HCT116 (cell line): ENCODE measurements around the gene RAMP3. TPM values are rescaled to one million over a fixed set of nuclear protein-coding genes. Genes with fewer than 3 reads are reported as not detected.

Experiments used
- ATAC-seq: fragments of 200-7000 bp; cut with Tn5 transposase; 2 replicates; pipeline ENCODE4 v1.9.1; 2020; ENCODE audit warnings: mild to moderate bottlenecking, moderate library complexity
- BruUV-seq: library from RNA; stranded (reverse); fragments of 400-500 nt; replicated peaks from 2 replicates; lab custom pipeline; 2021; lab: Mats Ljungman, UMichigan
- CTCF ChIA-PET: fragments of 300-600 bp; sonication (Branson Sonifier 250); formaldehyde crosslinking; loops from one replicate; lab custom pipeline; 2021; ENCODE audit warnings: antibody characterized with exemption; lab: Charles Lee
- POLR2A ChIA-PET: fragments of 300-600, 350-600 bp; sonication (Branson Sonifier 250); formaldehyde crosslinking; loops from one replicate; lab custom pipeline; 2021; ENCODE audit warnings: antibody characterized with exemption; lab: Charles Lee
- RAD21 ChIA-PET, 2 experiments: fragments of 300-600 bp; sonication (Branson Sonifier 250); formaldehyde crosslinking; loops; one replicate each; lab custom pipeline; 2023; ENCODE audit warnings: low total read pairs in 2 of 2; ENCODE audit not compliant: uncharacterized antibody in 2 of 2, unreplicated experiment in 2 of 2, low non-redundant PET in 1 of 2; lab: Charles Lee
- DNase-seq: peaks from one replicate; pipeline ENCODE4 v3.0.0-alpha.2; 2010; ENCODE audit warnings: low read depth, low spot score
- H2AFZ ChIP-seq: fragments of 200-600 bp; shearing (Covaris generic), sonication (generic); 2 replicates; pipeline ENCODE4 v1.6.1; 2017; ENCODE audit warnings: low read depth, mixed run types, mixed read lengths, antibody characterized with exemption, low read length; ENCODE audit not compliant: poor library complexity, severe bottlenecking
- H3K27ac ChIP-seq: 2 replicates; pipeline ENCODE4 v1.5.1; 2012; ENCODE audit warnings: low read depth, low read length
- H3K27me3 ChIP-seq: fragments of 200-600 bp; sonication (generic); 2 replicates; pipeline ENCODE4 v1.6.1; 2016; ENCODE audit warnings: mixed run types, low read length, mixed read lengths; ENCODE audit not compliant: insufficient read depth
- H3K36me3 ChIP-seq, 2 experiments: fragments of 200-500 bp in 1 of 2; fragments of 200-600 bp in 1 of 2; sonication (Bioruptor generic) in 1 of 2; sonication (generic) in 1 of 2; 2 replicates each; pipeline versions ENCODE4 v1.5.1 to v1.6.1; 2014 to 2016; ENCODE audit warnings: low read length in 2 of 2, inconsistent platforms in 1 of 2, mixed read lengths in 1 of 2, mixed run types in 1 of 2; ENCODE audit not compliant: insufficient read depth in 2 of 2, control insufficient read depth in 1 of 2
- H3K4me1 ChIP-seq, 2 experiments: fragments of 200-600 bp in 1 of 2; sonication (generic) in 1 of 2; 2 replicates each; pipeline versions ENCODE4 v1.5.1 to v1.6.1; 2012 to 2017; ENCODE audit warnings: low read length in 2 of 2, inconsistent platforms in 1 of 2, mild to moderate bottlenecking in 1 of 2, mixed read lengths in 1 of 2, mixed run types in 1 of 2, moderate library complexity in 1 of 2; ENCODE audit not compliant: insufficient read depth in 2 of 2, control insufficient read depth in 1 of 2
- H3K4me2 ChIP-seq: fragments of 200-600 bp; sonication (generic); 2 replicates; pipeline ENCODE4 v1.6.1; 2017; ENCODE audit warnings: mixed run types, low read length, mixed read lengths
- H3K4me3 ChIP-seq, 2 experiments: fragments of 200-600 bp in 1 of 2; sonication (generic) in 1 of 2; replicated peaks in 1 of 2; 2 replicates each; pipeline ENCODE4 v1.5.1; 2011 to 2016; ENCODE audit warnings: low read length in 2 of 2, control low read depth in 1 of 2, low read depth in 1 of 2, mild to moderate bottlenecking in 1 of 2, mixed read lengths in 1 of 2, mixed run types in 1 of 2
- H3K79me2 ChIP-seq: fragments of 200-600 bp; sonication (generic); 2 replicates; pipeline ENCODE4 v1.6.1; 2017; ENCODE audit warnings: mild to moderate bottlenecking, mixed run types, low read length, moderate library complexity, mixed read lengths; ENCODE audit not compliant: insufficient read depth
- H3K9ac ChIP-seq: fragments of 200-600 bp; sonication (generic); 2 replicates; pipeline ENCODE4 v1.6.1; 2016; ENCODE audit warnings: low read length, mixed read lengths
- H3K9me2 ChIP-seq: fragments of 200-600 bp; sonication (generic), shearing (Covaris generic); 2 replicates; pipeline ENCODE4 v1.6.1; 2017; ENCODE audit warnings: mixed run types, mild to moderate bottlenecking, moderate library complexity; ENCODE audit not compliant: insufficient read depth
- H3K9me3 ChIP-seq, 2 experiments: fragments of 200-500 bp in 1 of 2; fragments of 200-600 bp in 1 of 2; sonication (Bioruptor generic) in 1 of 2; sonication (generic) in 1 of 2; 2 replicates each; pipeline ENCODE4 v1.6.1; 2014 to 2017; ENCODE audit warnings: low read length in 2 of 2, mixed read lengths in 2 of 2, inconsistent platforms in 1 of 2, low read depth in 1 of 2, mild to moderate bottlenecking in 1 of 2, mixed run types in 1 of 2, moderate library complexity in 1 of 2; ENCODE audit not compliant: control insufficient read depth in 1 of 2, insufficient read depth in 1 of 2
- H4K20me1 ChIP-seq: fragments of 200-600 bp; sonication (generic), shearing (Covaris generic); 2 replicates; pipeline ENCODE4 v1.6.1; 2017; ENCODE audit warnings: mixed run types, mild to moderate bottlenecking, moderate library complexity; ENCODE audit not compliant: insufficient read depth
- CEBPB ChIP-seq: IDR thresholded peaks from 2 replicates; pipeline ENCODE4 v1.6.1; 2012; ENCODE audit warnings: low read depth
- EGR1 ChIP-seq: IDR thresholded peaks from 2 replicates; pipeline ENCODE4 v1.6.1; 2012; ENCODE audit warnings: low read depth
- EZH2 ChIP-seq: fragments of 200-600 bp; sonication (generic); IDR thresholded peaks from 2 replicates; pipeline ENCODE4 v1.6.1; 2017; ENCODE audit warnings: antibody characterized with exemption, mixed run types
- FOSL1 ChIP-seq: IDR thresholded peaks from 2 replicates; pipeline ENCODE4 v1.6.1; 2012; ENCODE audit warnings: low read depth
- MAX ChIP-seq: IDR thresholded peaks from 2 replicates; pipeline ENCODE4 v1.6.1; 2012
- POLR2A ChIP-seq: IDR thresholded peaks from 2 replicates; pipeline ENCODE4 v1.7.0; 2011; ENCODE audit warnings: borderline replicate concordance; ENCODE audit not compliant: insufficient read depth, insufficient read length; ENCODE audit errors: extremely low read depth
- POLR2AphosphoS5 ChIP-seq: IDR thresholded peaks from 2 replicates; pipeline ENCODE4 v1.6.1; 2011; ENCODE audit warnings: mild to moderate bottlenecking, low read depth, low read length, moderate library complexity
- SIN3A ChIP-seq: IDR thresholded peaks from 2 replicates; pipeline ENCODE4 v1.6.1; 2012; ENCODE audit warnings: low read depth
- SP1 ChIP-seq: IDR thresholded peaks from 2 replicates; pipeline ENCODE4 v1.6.1; 2012; ENCODE audit warnings: low read depth
- YY1 ChIP-seq: IDR thresholded peaks from 2 replicates; pipeline ENCODE4 v1.6.1; 2011; ENCODE audit warnings: low read length, low read depth, moderate library complexity, mild to moderate bottlenecking; ENCODE audit not compliant: insufficient replicate concordance; ENCODE audit errors: extremely low read depth
- ZBTB33 ChIP-seq: IDR thresholded peaks from 2 replicates; pipeline ENCODE4 v1.6.1; 2011; ENCODE audit warnings: mild to moderate bottlenecking, low read length, moderate library complexity; ENCODE audit not compliant: insufficient replicate concordance; ENCODE audit errors: extremely low read depth
- intact Hi-C: fragments of 100-400 bp; cut with micrococcal nuclease; formaldehyde crosslinking; loops from 2 replicates; pipeline ENCODE4 v1.10.0; 2022
- total RNA-seq: library from RNA; stranded (reverse); gene quantifications from one replicate; pipeline ENCODE4 v1.2.1, GENCODE V29; 2021; ENCODE audit not compliant: unreplicated experiment
- TF ChIP-seq, protein P1 (sequence below), 3 experiments: fragments of 200-600 bp in 1 of 3; sonication (generic) in 1 of 3; IDR thresholded peaks in 2 of 3; conservative IDR thresholded peaks in 1 of 3; 2 replicates each; pipeline ENCODE4 v1.5.1; 2012 to 2017; ENCODE audit warnings: low read depth in 2 of 3, low read length in 2 of 3, antibody characterized with exemption in 1 of 3, borderline replicate concordance in 1 of 3, control low read depth in 1 of 3, mild to moderate bottlenecking in 1 of 3, mixed read lengths in 1 of 3, mixed run types in 1 of 3, moderate library complexity in 1 of 3; ENCODE audit not compliant: insufficient read depth in 1 of 3

Gene RAMP3
- total RNA-seq, 1 experiment from 2014 or later: not detected

- TF ChIP-seq, protein P1, sequence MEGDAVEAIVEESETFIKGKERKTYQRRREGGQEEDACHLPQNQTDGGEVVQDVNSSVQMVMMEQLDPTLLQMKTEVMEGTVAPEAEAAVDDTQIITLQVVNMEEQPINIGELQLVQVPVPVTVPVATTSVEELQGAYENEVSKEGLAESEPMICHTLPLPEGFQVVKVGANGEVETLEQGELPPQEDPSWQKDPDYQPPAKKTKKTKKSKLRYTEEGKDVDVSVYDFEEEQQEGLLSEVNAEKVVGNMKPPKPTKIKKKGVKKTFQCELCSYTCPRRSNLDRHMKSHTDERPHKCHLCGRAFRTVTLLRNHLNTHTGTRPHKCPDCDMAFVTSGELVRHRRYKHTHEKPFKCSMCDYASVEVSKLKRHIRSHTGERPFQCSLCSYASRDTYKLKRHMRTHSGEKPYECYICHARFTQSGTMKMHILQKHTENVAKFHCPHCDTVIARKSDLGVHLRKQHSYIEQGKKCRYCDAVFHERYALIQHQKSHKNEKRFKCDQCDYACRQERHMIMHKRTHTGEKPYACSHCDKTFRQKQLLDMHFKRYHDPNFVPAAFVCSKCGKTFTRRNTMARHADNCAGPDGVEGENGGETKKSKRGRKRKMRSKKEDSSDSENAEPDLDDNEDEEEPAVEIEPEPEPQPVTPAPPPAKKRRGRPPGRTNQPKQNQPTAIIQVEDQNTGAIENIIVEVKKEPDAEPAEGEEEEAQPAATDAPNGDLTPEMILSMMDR (IDR thresholded peaks at IDR 0.05 in 2 of 3, conservative IDR thresholded peaks at IDR 0.05 in 1 of 3; ENCODE audit: borderline replicate concordance in 1 of 3, insufficient read depth in 1 of 3, low read depth in 2 of 3, low read length in 2 of 3): no peak
- TF ChIP-seq EGR1: no peak
- TF ChIP-seq YY1: no peak
- no peak for TF ChIP-seq POLR2AphosphoS5
- no peak for TF ChIP-seq EZH2
Measured at GRCh38 chr7:45123913-45124710, 33.5 kb upstream of the RAMP3 start (continued).

DNA sequence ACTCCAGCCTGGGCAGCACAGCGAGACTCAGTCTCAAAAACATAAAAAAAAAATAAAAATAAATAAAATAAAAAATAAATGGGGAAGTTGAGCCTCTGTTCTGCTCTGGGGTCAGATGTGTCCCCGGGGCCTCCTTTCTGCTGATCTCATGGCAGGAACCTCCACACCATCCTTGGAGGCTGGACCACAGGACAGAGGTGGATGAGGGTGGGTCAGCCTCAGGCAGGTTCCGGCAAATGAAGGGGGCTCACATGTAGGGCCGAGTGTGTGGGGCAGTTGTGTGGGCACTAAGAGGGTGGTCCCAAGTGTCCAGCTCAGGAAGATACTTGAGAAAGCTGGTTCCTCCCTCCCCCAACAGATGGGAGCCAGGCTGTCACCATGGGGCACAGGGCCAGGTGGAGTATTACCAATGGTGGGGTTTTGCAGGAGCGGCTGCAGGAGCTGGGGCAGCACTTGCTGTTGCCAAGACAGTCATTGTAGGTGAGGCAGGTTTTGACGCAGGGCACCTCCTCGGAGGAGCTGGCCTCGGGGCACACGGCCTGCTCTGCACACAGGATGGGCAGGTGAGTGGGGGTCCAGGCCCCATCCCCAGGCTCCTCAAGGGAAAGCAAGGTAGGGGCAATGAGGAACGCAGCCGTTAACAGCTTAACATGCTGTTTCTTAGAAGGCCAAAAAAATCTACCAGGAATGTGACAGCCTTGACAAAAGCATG, 32.2 kb upstream of the RAMP3 start:
- ChIA-PET RAD21 (no interaction called here), CTCF (interaction anchor here (1.8 kb wide), 1 partner anchor 11 kb away, joined by 5 read pairs; no protein-coding TSS in a partner anchor), POLR2A (no interaction called here)
- BruUV-seq: no TSS peak
- DNase-seq (no peak), ATAC-seq (no peak)
- no peaks in the 10 kb centered on the region for H3K27me3 ChIP-seq
- H3K36me3 ChIP-seq: no peaks in the 10 kb centered on the region
- no peak overlapping the region for H3K9ac ChIP-seq
- TF ChIP-seq EGR1: no peak
- no peak for TF ChIP-seq FOSL1
- no peak for TF ChIP-seq CEBPB
- TF ChIP-seq SIN3A: no peak
- TF ChIP-seq ZBTB33: no peak
- TF ChIP-seq POLR2A: no peak
- TF ChIP-seq SP1: no peak
- TF ChIP-seq MAX: no peak
- no peaks in the 10 kb centered on the region for H3K79me2 ChIP-seq
- H3K4me3 ChIP-seq: no peak overlapping the region
- no peak overlapping the region for H2AFZ ChIP-seq
- H4K20me1 ChIP-seq: no peaks in the 10 kb centered on the region
- no peak overlapping the region for H3K4me2 ChIP-seq
- H3K9me3 ChIP-seq: no peaks in the 10 kb centered on the region
- H3K4me1 ChIP-seq: no peaks in the 10 kb centered on the region
- intact Hi-C loops: no loop called here
- H3K9me2 ChIP-seq: no peaks in the 10 kb centered on the region
- no peak overlapping the region for H3K27ac ChIP-seq
